Stomach smooth muscle (tissue), 2 donors: ENCODE results near the gene CDK16.

Source experiments
- H3K27ac ChIP-seq: one replicate; pipeline ENCODE4 v1.7.0; 2013; ENCODE audit warnings: mild to moderate bottlenecking, low read length, inconsistent platforms
- H3K27me3 ChIP-seq, 2 donors: one replicate each; pipeline ENCODE4 v1.7.0; 2013; ENCODE audit warnings: low read length in 2 of 2; ENCODE audit not compliant: insufficient read depth in 2 of 2, control insufficient read depth in 1 of 2
- H3K36me3 ChIP-seq, 2 donors: one replicate each; pipeline ENCODE4 v1.7.0; 2013; ENCODE audit warnings: low read length in 2 of 2; ENCODE audit not compliant: control insufficient read depth in 2 of 2, insufficient read depth in 2 of 2
- H3K4me1 ChIP-seq: one replicate; pipeline ENCODE4 v1.7.0; 2013; ENCODE audit warnings: low read length; ENCODE audit not compliant: control insufficient read depth, insufficient read depth
- H3K4me3 ChIP-seq, 2 donors: one replicate each; pipeline ENCODE4 v1.7.0; 2013; ENCODE audit warnings: low read length in 2 of 2
- H3K9ac ChIP-seq, 2 donors: one replicate each; pipeline ENCODE4 v1.7.0; 2013; ENCODE audit warnings: low read length in 2 of 2, mild to moderate bottlenecking in 1 of 2
- H3K9me3 ChIP-seq, 2 donors: one replicate each; pipeline ENCODE4 v1.7.0; 2013; ENCODE audit warnings: low read length in 2 of 2; ENCODE audit not compliant: control insufficient read depth in 2 of 2
- donor health status: healthy.
- donor health status: Pancreatic carcinoma.

Gene CDK16

DNA sequence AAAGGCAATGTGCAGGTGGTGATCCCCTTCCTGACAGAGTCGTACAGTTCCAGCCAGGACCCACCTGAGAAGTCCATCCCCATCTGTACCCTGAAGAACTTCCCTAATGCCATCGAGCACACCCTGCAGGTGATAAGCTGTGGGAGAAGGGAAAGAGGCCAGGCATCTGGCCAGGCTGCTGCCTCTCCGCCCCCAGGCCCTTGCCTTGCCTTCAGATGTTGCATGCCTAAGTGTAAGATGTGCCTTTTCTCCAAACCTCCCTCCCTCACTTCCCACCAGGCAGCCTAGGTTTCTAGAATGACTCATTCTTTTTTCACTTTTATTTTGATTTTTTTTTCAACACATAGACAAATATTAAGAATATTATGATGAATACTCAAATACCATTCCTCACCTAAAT lies 12.2 kb upstream of the CDK16 start:
- Histone ChIP-seq H3K27ac (no peak overlapping the region), H3K36me3 (peaks cover 44 to 86% of the 10 kb centered on the region in 2 donors), H3K9me3 (no peaks in the 10 kb centered on the region), H3K27me3 (peaks cover 0 to 2% of the 10 kb centered on the region in 2 donors), H3K4me1 (no peaks in the 10 kb centered on the region), H3K4me3 (no peak overlapping the region), H3K9ac (no peak overlapping the region)

DNA sequence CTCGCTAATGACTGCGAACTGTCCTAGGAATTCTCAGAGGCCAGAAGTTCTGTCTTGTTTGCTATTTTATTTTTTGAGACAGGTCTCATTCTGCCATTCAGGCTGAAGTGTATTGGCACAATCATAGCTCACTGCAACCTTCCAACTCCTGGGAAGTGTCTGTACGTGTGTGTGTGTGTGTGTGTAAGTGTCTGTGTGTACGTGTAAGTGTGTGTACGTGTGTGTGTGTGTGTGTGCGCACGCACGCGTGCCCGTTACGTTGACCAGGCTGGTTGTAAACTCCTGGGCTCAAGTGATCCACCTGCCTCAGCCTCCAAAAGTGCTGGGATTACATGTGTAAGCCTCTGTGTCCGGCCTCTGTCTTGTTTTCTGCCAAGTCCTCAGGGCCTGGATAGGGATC lies 10.4 kb upstream of the CDK16 start:
- no peak overlapping the region for H3K9ac ChIP-seq
- H3K36me3 ChIP-seq, result peaks cover 41 to 83% of the 10 kb centered on the region in 2 donors
- H3K9me3 ChIP-seq, result no peaks in the 10 kb centered on the region
- H3K27ac ChIP-seq, result no peak overlapping the region
- no peaks in the 10 kb centered on the region for H3K27me3 ChIP-seq
- no peak overlapping the region for H3K4me3 ChIP-seq
- no peaks in the 10 kb centered on the region for H3K4me1 ChIP-seq

DNA sequence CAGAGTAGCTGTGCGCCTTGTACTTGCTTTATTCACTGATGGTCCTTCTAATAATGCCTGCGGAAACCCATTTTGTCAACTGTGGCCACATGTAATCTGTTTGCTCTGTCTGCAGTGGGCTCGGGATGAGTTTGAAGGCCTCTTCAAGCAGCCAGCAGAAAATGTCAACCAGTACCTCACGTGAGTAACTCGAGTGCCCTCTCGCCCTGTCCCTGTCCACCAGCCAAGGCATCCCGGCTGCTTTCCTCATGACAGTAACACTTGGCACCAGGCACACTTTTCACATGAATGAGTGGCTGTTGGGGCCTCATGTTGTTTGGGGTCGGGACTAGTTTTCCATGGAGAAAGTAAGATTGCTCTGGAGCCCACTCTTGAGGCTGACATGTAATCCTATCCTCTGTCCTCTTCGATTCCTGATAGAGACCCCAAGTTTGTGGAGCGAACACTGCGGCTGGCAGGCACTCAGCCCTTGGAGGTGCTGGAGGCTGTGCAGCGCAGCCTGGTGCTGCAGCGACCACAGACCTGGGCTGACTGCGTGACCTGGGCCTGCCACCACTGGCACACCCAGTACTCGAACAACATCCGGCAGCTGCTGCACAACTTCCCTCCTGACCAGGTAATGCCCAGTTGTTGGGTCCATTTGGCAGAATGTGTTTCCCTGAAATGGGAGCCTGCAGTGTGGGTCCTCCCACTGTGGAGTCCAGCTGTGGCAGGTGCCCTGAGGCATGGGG lies 8.8 kb upstream of the CDK16 start:
- no peak overlapping the region for H3K9ac ChIP-seq
- peaks cover 52 to 81% of the 10 kb centered on the region in 2 donors for H3K36me3 ChIP-seq
- H3K27ac ChIP-seq, result no peak overlapping the region
- no peaks in the 10 kb centered on the region for H3K9me3 ChIP-seq
- no peak overlapping the region for H3K4me3 ChIP-seq
- no peaks in the 10 kb centered on the region for H3K4me1 ChIP-seq
- no peaks in the 10 kb centered on the region for H3K27me3 ChIP-seq

DNA sequence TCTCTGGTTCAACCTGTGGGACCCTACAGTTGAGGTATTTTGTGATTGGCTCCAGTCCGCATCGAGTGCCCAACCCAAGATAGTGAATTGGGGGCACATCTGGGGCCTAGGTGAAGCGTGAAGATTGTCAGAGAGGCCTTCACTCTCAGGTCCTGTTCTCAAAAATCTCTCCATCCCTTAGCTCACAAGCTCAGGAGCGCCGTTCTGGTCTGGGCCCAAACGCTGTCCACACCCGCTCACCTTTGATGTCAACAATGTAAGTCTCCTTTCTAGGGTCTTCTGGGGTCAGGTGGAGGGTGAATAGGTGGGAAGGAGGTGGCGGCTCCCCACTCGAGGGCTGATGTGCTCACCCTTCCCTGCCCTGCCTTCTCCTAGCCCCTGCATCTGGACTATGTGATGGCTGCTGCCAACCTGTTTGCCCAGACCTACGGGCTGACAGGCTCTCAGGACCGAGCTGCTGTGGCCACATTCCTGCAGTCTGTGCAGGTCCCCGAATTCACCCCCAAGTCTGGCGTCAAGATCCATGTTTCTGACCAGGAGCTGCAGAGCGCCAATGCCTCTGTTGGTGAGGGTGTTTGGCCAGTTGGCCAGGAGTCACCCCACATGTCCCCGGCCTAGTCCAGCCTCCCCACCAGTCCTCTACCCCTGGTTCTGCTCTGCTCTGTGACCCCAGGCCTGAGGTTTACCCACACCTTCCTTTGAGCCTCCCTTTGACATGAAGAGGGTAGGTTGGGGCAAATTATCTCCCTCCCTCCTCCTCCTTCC lies 7.6 kb upstream of the CDK16 start:
- Histone ChIP-seq H3K9ac (no peak overlapping the region), H3K4me3 (no peak overlapping the region), H3K27ac (no peak overlapping the region), H3K4me1 (no peaks in the 10 kb centered on the region), H3K36me3 (peaks cover 60 to 82% of the 10 kb centered on the region in 2 donors), H3K27me3 (no peaks in the 10 kb centered on the region), H3K9me3 (no peaks in the 10 kb centered on the region)

DNA sequence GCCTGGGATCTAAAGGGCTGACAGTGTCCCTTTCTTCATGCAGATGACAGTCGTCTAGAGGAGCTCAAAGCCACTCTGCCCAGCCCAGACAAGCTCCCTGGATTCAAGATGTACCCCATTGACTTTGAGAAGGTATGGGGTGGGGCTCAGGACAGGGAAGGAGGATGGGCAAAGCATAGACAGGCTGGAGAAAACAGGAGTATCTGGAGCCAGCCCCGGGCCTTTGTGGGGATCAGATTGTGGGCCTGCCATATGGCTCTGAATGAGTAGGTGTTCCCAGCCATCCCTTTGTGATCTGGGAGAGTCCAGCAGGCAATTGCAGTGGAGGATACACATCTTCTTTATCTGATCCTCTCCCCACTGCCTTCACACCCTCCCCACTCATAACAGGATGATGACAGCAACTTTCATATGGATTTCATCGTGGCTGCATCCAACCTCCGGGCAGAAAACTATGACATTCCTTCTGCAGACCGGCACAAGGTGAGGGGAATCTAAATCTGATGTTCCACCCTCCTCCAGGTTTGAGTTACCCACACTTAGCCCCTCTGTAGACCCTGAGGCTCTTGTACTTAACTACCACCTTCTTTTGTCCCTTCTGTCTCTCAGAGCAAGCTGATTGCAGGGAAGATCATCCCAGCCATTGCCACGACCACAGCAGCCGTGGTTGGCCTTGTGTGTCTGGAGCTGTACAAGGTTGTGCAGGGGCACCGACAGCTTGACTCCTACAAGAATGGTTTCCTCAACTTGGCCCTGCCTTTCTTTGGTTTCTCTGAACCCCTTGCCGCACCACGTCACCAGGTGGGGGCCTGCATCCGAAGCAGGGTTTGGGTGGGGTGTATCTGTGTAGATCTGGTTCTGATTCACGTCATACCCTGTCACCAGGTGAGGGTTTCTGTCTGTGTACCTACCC lies 5.8 kb upstream of the CDK16 start:
- no peaks in the 10 kb centered on the region for H3K27me3 ChIP-seq
- no peak overlapping the region for H3K4me3 ChIP-seq
- no peak overlapping the region for H3K27ac ChIP-seq
- H3K36me3 ChIP-seq, result peaks cover 57 to 74% of the 10 kb centered on the region in 2 donors
- peaks cover 12% of the 10 kb centered on the region for H3K4me1 ChIP-seq
- no peaks in the 10 kb centered on the region for H3K9me3 ChIP-seq
- no peak overlapping the region for H3K9ac ChIP-seq

DNA sequence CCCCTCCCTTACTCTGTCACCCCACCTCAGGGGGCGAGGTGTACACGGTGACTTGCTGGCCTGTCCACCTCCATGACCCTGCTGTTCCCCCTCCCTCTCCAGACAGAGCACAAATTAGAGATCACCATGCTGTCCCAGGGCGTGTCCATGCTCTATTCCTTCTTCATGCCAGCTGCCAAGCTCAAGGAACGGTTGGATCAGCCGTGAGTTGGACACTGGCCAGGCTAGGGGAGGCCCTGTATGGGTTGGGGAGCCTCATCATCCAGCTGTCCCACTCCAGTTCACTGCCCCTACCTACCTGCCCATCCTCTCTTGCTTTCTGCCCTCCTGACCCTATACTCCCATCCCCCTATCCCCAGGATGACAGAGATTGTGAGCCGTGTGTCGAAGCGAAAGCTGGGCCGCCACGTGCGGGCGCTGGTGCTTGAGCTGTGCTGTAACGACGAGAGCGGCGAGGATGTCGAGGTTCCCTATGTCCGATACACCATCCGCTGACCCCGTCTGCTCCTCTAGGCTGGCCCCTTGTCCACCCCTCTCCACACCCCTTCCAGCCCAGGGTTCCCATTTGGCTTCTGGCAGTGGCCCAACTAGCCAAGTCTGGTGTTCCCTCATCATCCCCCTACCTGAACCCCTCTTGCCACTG lies 3.9 kb upstream of the CDK16 start:
- Histone ChIP-seq H3K36me3 (peaks cover 51 to 62% of the 10 kb centered on the region in 2 donors), H3K27ac (no peak overlapping the region), H3K9ac (no peak overlapping the region), H3K9me3 (no peaks in the 10 kb centered on the region), H3K4me1 (peaks cover 20% of the 10 kb centered on the region), H3K27me3 (no peaks in the 10 kb centered on the region), H3K4me3 (no peak overlapping the region)

DNA sequence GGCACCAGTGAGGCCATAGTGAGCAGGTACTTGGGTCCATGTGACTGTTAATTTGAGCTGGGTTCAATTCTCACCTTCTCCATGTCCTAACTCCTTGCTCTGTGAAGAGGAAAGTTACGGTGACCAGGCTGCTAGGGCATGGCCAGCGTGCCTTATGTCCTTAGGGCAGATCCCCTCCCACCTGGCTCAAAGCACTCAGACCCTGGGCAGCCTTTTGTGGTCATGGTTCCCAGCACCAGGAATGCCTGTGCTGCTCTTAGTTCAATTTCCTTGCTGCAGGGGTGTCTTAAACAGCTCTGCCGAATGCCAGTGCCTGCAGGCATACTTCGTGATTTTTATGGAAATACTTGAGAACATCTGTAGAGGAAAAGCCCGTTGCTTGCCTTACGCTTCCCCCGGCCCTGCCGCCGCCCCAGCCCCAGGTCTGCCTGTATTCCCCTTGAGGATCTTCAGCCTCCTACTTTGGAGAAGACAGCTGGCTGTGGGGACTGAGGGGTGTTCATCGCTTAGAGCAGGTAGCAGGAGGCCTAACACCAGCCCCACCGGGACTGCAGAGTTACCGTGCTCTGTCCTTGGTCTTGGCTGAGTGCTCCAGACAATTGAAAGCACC lies 3.1 kb upstream of the CDK16 start:
- Histone ChIP-seq H3K36me3 (peaks cover 46 to 54% of the 10 kb centered on the region in 2 donors), H3K4me3 (no peak overlapping the region), H3K9me3 (no peaks in the 10 kb centered on the region), H3K9ac (no peak overlapping the region), H3K4me1 (peaks cover 29% of the 10 kb centered on the region), H3K27me3 (no peaks in the 10 kb centered on the region), H3K27ac (no peak overlapping the region)

DNA sequence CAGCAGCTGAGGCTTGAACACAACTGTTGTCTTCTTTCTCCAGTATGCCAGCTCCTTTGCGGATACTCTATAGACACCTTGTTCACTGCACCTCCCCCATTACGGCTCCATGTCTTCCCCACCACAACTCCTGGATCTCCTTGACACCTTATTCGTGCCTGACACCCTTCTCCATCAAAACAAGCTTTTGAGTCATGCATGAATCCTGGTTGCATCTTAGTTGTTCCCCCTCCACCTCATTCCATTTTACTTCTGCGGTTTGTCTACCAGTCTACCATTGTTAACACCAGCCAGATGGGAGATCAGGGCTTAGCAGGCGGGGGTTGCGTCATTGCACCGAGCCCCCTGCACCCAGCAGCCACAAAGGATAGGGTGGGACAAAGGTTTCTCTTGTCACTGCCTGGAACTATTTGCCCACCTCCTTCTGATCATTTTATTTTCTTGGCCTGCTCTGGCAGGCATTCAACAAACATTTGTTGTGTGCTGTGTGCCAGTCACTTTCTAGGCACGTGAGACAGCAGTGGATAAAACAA lies 2.0 kb upstream of the CDK16 start:
- H3K9ac ChIP-seq, result no peak overlapping the region
- H3K4me3 ChIP-seq, result peak overlapping the region in 1 of 2 donors; percentile 89
- H3K27ac ChIP-seq, result peak overlapping the region; percentile 94
- peaks cover 37 to 44% of the 10 kb centered on the region in 2 donors for H3K36me3 ChIP-seq
- H3K4me1 ChIP-seq, result peaks cover 35% of the 10 kb centered on the region
- H3K27me3 ChIP-seq, result no peaks in the 10 kb centered on the region
- H3K9me3 ChIP-seq, result no peaks in the 10 kb centered on the region

DNA sequence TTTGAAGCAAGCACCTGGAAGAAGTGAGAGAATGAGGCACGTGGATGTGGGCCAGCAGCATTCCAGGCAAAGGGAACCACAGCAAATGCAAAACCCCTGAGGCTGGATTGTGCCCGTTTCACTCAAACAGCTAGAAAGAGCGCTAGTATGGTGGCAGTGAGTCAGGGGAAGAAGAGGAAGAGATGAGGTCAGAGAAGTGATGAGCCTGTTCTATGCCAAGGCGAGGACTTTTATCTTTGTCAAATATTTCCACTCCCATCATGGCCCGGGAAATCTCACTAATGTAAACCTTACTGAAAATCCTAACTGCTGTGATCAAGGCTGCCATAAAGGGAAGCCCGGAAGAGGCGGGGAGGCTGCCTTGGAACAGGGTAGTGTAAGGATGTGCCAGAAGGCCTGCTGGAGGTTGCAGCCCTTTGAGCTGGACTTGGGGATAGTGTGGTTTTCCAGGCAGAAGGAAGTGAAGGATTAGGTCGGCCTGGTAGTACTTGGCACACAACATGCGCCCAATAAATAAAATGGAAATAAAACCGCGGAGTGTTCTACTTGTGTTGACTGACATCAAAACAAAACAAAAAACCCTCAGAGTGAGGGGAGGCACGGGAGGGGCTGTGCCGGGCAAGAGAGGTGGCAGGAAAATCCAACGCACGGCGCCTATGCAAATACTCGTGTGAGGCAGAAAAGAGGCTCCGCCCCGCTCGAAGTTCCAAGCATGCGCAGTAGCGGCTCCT lies 1.2 kb upstream of the CDK16 start:
- Histone ChIP-seq H3K4me1 (peaks cover 35% of the 10 kb centered on the region), H3K27ac (peak overlapping the region; percentile 94), H3K36me3 (peaks cover 30 to 38% of the 10 kb centered on the region in 2 donors), H3K9ac (peak overlapping the region; percentile 62 to 66), H3K9me3 (no peaks in the 10 kb centered on the region), H3K4me3 (peak overlapping the region; percentile 49 to 89), H3K27me3 (peaks cover 0 to 2% of the 10 kb centered on the region in 2 donors)
